Spinal cord (tissue), 10 donors: ENCODE results near the gene FRMD6. TPM values are rescaled to one million over a fixed set of nuclear protein-coding genes. Genes with fewer than 3 reads are reported as not detected.

ENCODE experiments used
- DNase-seq, 6 donors: peaks; one replicate each; pipeline versions ENCODE4 v3.0.0 to v3.0.0-alpha.2; 2013 to 2015; ENCODE audit warnings: low spot score in 6 of 6, low read depth in 4 of 6
- H3K27ac ChIP-seq: one replicate; pipeline ENCODE4 v1.5.1; 2013; ENCODE audit warnings: low read depth, low read length, control low read depth
- H3K27me3 ChIP-seq: one replicate; pipeline ENCODE4 v1.6.1; 2013; ENCODE audit warnings: low read length; ENCODE audit not compliant: control insufficient read depth, insufficient read depth
- H3K36me3 ChIP-seq: one replicate; pipeline ENCODE4 v1.6.1; 2013; ENCODE audit warnings: low read length; ENCODE audit not compliant: control insufficient read depth, insufficient read depth
- H3K4me1 ChIP-seq: one replicate; pipeline ENCODE4 v1.6.1; 2013; ENCODE audit warnings: low read length; ENCODE audit not compliant: control insufficient read depth, insufficient read depth
- H3K4me3 ChIP-seq: one replicate; pipeline ENCODE4 v1.5.1; 2013; ENCODE audit warnings: low read depth, low read length, control low read depth
- H3K9me3 ChIP-seq: one replicate; pipeline ENCODE4 v1.6.1; 2013; ENCODE audit warnings: low read length; ENCODE audit not compliant: control insufficient read depth, insufficient read depth
- whole genome bisulfite sequencing: methylation state at CpG from one replicate; pipeline ENCODE4 v1.1.5; 2013; ENCODE audit warnings: missing lambda C conversion rate; ENCODE audit not compliant: insufficient coverage; 5-methylcytosine and 5-hydroxymethylcytosine counted together
- polyA plus RNA-seq, 2 donors: library from polyadenylated mRNA; unstranded; fragments of 120-200 nt; gene quantifications; one replicate each; pipeline ENCODE4 v1.2.1, GENCODE V29; 2013; ENCODE audit not compliant: insufficient read length in 2 of 2
- total RNA-seq, 2 donors: library from RNA; depleted of rRNA in 1 of 2; stranded (reverse); fragments of 120-200 nt in 1 of 2; fragments of >200 nt in 1 of 2; gene quantifications; one replicate each; pipeline versions ENCODE4 v1.2.3 to v1.2.4, GENCODE V29; 2013 to 2014
- donor health status: healthy.

FRMD6 gene
- total and polyA plus RNA-seq, 4 donors = 15.9 to 80.6 (median 41.2) TPM

DNA sequence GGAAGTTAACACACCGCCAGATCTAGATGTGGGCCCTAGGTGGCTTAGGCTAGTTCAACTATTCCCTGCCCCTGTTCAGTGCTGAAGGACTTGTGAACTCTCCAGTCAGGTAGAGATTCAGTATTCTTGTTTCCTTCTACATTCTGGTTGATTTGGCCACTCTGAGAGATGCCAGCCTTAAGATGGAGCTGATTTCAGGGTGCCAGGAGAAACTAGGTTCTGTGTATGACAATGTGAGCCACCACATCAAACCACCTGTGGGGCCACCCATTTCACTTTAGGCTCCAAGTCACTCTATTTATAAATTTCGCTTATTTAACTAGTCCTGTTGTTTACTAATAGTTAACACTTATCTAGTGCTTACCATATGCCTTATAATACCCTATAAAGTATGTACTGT is 26.0 kb downstream of the FRMD6 start:
- no peaks in the 10 kb centered on the region for H3K27me3 ChIP-seq
- peak overlapping the region; percentile 78 for H3K27ac ChIP-seq
- no peak overlapping the region for H3K4me3 ChIP-seq
- DNase-seq = no peak
- no peaks in the 10 kb centered on the region for H3K36me3 ChIP-seq
- WGBS = 83% methylated on average over 1 of the region's 2 CpGs
- peaks cover 6% of the 10 kb centered on the region for H3K4me1 ChIP-seq
- no peaks in the 10 kb centered on the region for H3K9me3 ChIP-seq

GRCh38 chr14:51680031-51680430 is 28.3 kb downstream of the FRMD6 start:
- 56% methylated on average over 1 of the region's 1 CpG for WGBS
- H3K9me3 ChIP-seq = no peaks in the 10 kb centered on the region
- peaks cover 6% of the 10 kb centered on the region for H3K4me1 ChIP-seq
- no peaks in the 10 kb centered on the region for H3K36me3 ChIP-seq
- no peak overlapping the region for H3K4me3 ChIP-seq
- no peak for DNase-seq
- H3K27me3 ChIP-seq = no peaks in the 10 kb centered on the region
- H3K27ac ChIP-seq = peak overlapping the region; percentile 55

- Histone ChIP-seq H3K4me1 (peaks cover 6% of the 10 kb centered on the region), H3K9me3 (no peaks in the 10 kb centered on the region), H3K36me3 (no peaks in the 10 kb centered on the region), H3K27me3 (no peaks in the 10 kb centered on the region), H3K27ac (no peak overlapping the region), H3K4me3 (no peak overlapping the region)
- no CpG with 5 or more reads among the region's 1 CpG for WGBS
- no peak for DNase-seq
Observed at GRCh38 chr14:51681411-51681810, 29.7 kb downstream of the FRMD6 start.

DNA sequence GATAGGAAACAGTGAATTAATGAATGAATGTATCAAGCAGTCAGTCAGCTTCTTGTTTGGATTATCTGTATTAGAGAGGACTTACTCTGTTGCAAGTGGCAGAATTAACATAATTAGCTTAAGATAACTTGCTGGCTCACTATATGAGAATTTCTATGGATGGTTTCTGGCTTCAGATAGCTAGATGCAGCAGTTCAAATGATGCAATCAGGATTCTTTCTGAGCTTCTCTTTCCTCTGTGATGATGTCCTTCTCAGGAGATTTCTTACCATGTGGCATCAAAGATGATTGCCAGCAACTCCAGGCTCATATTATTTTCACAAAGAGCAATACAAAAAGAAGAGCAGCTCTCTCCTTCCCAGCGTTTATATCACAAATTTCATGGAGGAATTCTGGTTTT is 30.7 kb downstream of the FRMD6 start:
- WGBS = no CpG with 5 or more reads among the region's 1 CpG
- DNase-seq = no peak
- Histone ChIP-seq H3K4me3 (no peak overlapping the region), H3K9me3 (no peaks in the 10 kb centered on the region), H3K4me1 (peaks cover 6% of the 10 kb centered on the region), H3K27me3 (no peaks in the 10 kb centered on the region), H3K36me3 (no peaks in the 10 kb centered on the region), H3K27ac (no peak overlapping the region)

- H3K36me3 ChIP-seq = no peaks in the 10 kb centered on the region
- DNase-seq = no peak
Observed at GRCh38 chr14:51684760-51685159, 33.0 kb downstream of the FRMD6 start.

GRCh38 chr14:51691176-51691575 is 39.5 kb downstream of the FRMD6 start:
- H3K9me3 ChIP-seq = no peaks in the 10 kb centered on the region
- H3K27me3 ChIP-seq = no peaks in the 10 kb centered on the region
- no peak overlapping the region for H3K4me3 ChIP-seq
- H3K4me1 ChIP-seq = no peaks in the 10 kb centered on the region
- H3K27ac ChIP-seq = no peak overlapping the region
- H3K36me3 ChIP-seq = no peaks in the 10 kb centered on the region
- WGBS = no CpG with 5 or more reads among the region's 1 CpG
- DNase-seq = no peak

More at GRCh38 chr14:51684760-51685159, 33.0 kb downstream of the FRMD6 start:
- no peaks in the 10 kb centered on the region for H3K9me3 ChIP-seq
- no peak overlapping the region for H3K4me3 ChIP-seq
- no peaks in the 10 kb centered on the region for H3K27me3 ChIP-seq
- H3K4me1 ChIP-seq = peaks cover 4% of the 10 kb centered on the region
- no peak overlapping the region for H3K27ac ChIP-seq

DNA sequence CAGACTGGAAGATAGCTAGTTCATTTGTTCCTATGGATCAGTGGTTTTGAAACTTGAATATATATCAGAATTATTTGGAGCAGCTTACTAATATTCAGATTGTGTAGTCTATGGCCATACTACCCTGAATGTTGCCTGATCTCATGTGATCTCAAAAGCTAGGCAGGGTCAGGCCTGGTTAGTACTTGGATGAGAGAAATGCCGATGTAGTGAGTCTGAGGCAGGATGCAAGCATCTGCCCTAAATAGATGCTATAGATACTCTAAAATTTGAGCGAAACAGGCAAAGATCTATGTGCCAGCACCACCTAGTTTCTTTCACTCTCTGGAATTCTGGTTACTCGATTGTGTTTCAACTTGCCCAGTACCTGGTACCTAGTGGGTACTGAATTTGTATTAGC is 40.9 kb downstream of the FRMD6 start:
- H3K36me3 ChIP-seq = no peaks in the 10 kb centered on the region
- H3K4me1 ChIP-seq = no peaks in the 10 kb centered on the region
- no peaks in the 10 kb centered on the region for H3K27me3 ChIP-seq
- no peak for DNase-seq
- WGBS = 100% methylated on average over 1 of the region's 3 CpGs
- H3K9me3 ChIP-seq = no peaks in the 10 kb centered on the region
- no peak overlapping the region for H3K27ac ChIP-seq
- H3K4me3 ChIP-seq = no peak overlapping the region

GRCh38 chr14:51697848-51698247 is 46.1 kb downstream of the FRMD6 start:
- WGBS = no CpG with 5 or more reads among the region's 3 CpGs
- Histone ChIP-seq H3K4me1 (no peaks in the 10 kb centered on the region), H3K36me3 (no peaks in the 10 kb centered on the region)

DNA sequence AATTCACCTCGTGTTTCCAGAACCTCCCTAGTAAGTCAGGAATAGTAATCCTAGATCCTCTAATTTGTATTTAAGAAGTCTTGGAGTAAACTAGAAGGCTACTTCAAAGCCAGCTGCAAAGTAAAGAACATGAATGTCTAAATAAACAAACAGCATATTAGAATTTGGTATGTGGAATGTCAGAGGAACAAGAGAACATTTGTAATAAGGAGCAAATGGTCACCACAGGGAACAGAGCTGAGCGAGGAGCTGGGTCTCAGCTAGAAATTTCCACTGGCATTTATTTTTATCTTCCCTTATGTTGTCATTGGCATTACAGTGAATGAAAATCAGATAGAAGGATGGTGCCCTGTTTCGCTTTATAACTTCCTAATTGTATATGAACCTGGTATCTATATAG is 50.2 kb downstream of the FRMD6 start:
- Histone ChIP-seq H3K36me3 (no peaks in the 10 kb centered on the region), H3K9me3 (no peaks in the 10 kb centered on the region), H3K4me3 (no peak overlapping the region), H3K4me1 (no peaks in the 10 kb centered on the region), H3K27me3 (no peaks in the 10 kb centered on the region), H3K27ac (peak overlapping the region; percentile 57)
- WGBS = no CpG with 5 or more reads among the region's 3 CpGs
- DNase-seq = peak in 1 of 6 donors; percentile 52

More at GRCh38 chr14:51697848-51698247, 46.1 kb downstream of the FRMD6 start:
- no peaks in the 10 kb centered on the region for H3K27me3 ChIP-seq
- no peaks in the 10 kb centered on the region for H3K9me3 ChIP-seq
- DNase-seq = no peak
- H3K27ac ChIP-seq = no peak overlapping the region
- H3K4me3 ChIP-seq = no peak overlapping the region

- no peak for DNase-seq
- no peaks in the 10 kb centered on the region for H3K27me3 ChIP-seq
- no peaks in the 10 kb centered on the region for H3K9me3 ChIP-seq
- no peak overlapping the region for H3K4me3 ChIP-seq
- H3K4me1 ChIP-seq = no peaks in the 10 kb centered on the region
- WGBS = no CpG with 5 or more reads among the region's 2 CpGs
- H3K36me3 ChIP-seq = no peaks in the 10 kb centered on the region
- peak overlapping the region; percentile 10 for H3K27ac ChIP-seq
Observed at GRCh38 chr14:51703787-51704186, 52.1 kb downstream of the FRMD6 start.
